CD14-positive monocyte (primary cell): ENCODE measurements around the gene ZRSR2. TPM values are rescaled to one million over a fixed set of nuclear protein-coding genes. Genes with fewer than 3 reads are reported as not detected.

Source experiments
- DNase-seq, 3 donors: peaks; one replicate each; pipeline ENCODE4 v3.0.0-alpha.2; 2011 to 2022
- H2AFZ ChIP-seq: 2 replicates; pipeline ENCODE4 v1.6.0; 2012; ENCODE audit warnings: mild to moderate bottlenecking, low read depth, low read length, inconsistent platforms; ENCODE audit not compliant: insufficient read depth, poor library complexity, severe bottlenecking
- H3K27ac ChIP-seq, 2 donors: 1 replicate in 1 of 2; 2 replicates in 1 of 2; pipeline ENCODE4 v1.5.1; 2012 to 2013; ENCODE audit warnings: low read length in 2 of 2, control low read depth in 1 of 2, inconsistent platforms in 1 of 2, low read depth in 1 of 2, mild to moderate bottlenecking in 1 of 2
- H3K27me3 ChIP-seq, 2 donors: one replicate each; pipeline versions ENCODE4 v1.6.0 to v1.6.1; 2011 to 2013; ENCODE audit warnings: low read length in 2 of 2; ENCODE audit not compliant: control insufficient read depth in 2 of 2, insufficient read depth in 2 of 2
- H3K36me3 ChIP-seq, 2 donors: replicated peaks in 1 of 2; 1 replicate in 1 of 2; 2 replicates in 1 of 2; pipeline versions ENCODE4 v1.5.1 to v1.6.1; 2012 to 2013; ENCODE audit warnings: low read length in 2 of 2, control low read depth in 1 of 2, inconsistent platforms in 1 of 2, mild to moderate bottlenecking in 1 of 2; ENCODE audit not compliant: insufficient read depth in 2 of 2, control insufficient read depth in 1 of 2
- H3K4me1 ChIP-seq, 2 donors: 1 replicate in 1 of 2; 2 replicates in 1 of 2; pipeline versions ENCODE4 v1.5.1 to v1.6.1; 2012 to 2013; ENCODE audit warnings: low read length in 2 of 2, control low read depth in 1 of 2, inconsistent platforms in 1 of 2, mild to moderate bottlenecking in 1 of 2, moderate library complexity in 1 of 2; ENCODE audit not compliant: insufficient read depth in 2 of 2, control insufficient read depth in 1 of 2
- H3K4me2 ChIP-seq: replicated peaks from 2 replicates; pipeline ENCODE3; 2012; ENCODE audit warnings: low read length, moderate library complexity, mild to moderate bottlenecking; ENCODE audit not compliant: poor library complexity, severe bottlenecking; ENCODE audit errors: extremely low read depth
- H3K4me3 ChIP-seq, 3 experiments: fragments of 200-600 bp in 1 of 3; sonication (generic) in 1 of 3; replicated peaks in 1 of 3; 1 replicate in 2 of 3; 2 replicates in 1 of 3; pipeline ENCODE4 v1.5.1; 2011 to 2013; ENCODE audit warnings: low read length in 3 of 3, mild to moderate bottlenecking in 3 of 3, control low read depth in 2 of 3, low read depth in 2 of 3, inconsistent platforms in 1 of 3, moderate library complexity in 1 of 3
- H3K79me2 ChIP-seq: 2 replicates; pipeline ENCODE4 v1.6.0; 2012; ENCODE audit warnings: mild to moderate bottlenecking, control low read depth, inconsistent platforms, low read length, moderate library complexity; ENCODE audit not compliant: insufficient read depth
- H3K9ac ChIP-seq: 2 replicates; pipeline ENCODE4 v1.6.0; 2017; ENCODE audit warnings: low read length, mild to moderate bottlenecking; ENCODE audit not compliant: insufficient read depth, poor library complexity, severe bottlenecking
- H3K9me3 ChIP-seq, 2 donors: replicated peaks in 1 of 2; 1 replicate in 1 of 2; 2 replicates in 1 of 2; pipeline versions ENCODE4 v1.5.1 to v1.6.1; 2012 to 2013; ENCODE audit warnings: low read length in 2 of 2, control low read depth in 1 of 2; ENCODE audit not compliant: control insufficient read depth in 1 of 2, insufficient read depth in 1 of 2
- H4K20me1 ChIP-seq: 2 replicates; pipeline ENCODE4 v1.6.0; 2012; ENCODE audit warnings: mild to moderate bottlenecking, low read length, control low read depth, moderate library complexity; ENCODE audit not compliant: insufficient read depth
- H3K27ac Mint-ChIP-seq, 7 donors: one replicate each; pipeline ENCODE4 v1.8.0; 2020; ENCODE audit warnings: mild to moderate bottlenecking in 7 of 7, mixed read lengths in 7 of 7, moderate library complexity in 6 of 7, inconsistent platforms in 2 of 7
- H3K27me3 Mint-ChIP-seq, 3 donors: one replicate each; pipeline ENCODE4 v1.8.0; 2021 to 2022; ENCODE audit warnings: low read depth in 3 of 3, mild to moderate bottlenecking in 3 of 3, mixed read lengths in 3 of 3, moderate library complexity in 3 of 3, inconsistent platforms in 1 of 3
- H3K36me3 Mint-ChIP-seq, 2 donors: one replicate each; pipeline ENCODE4 v1.8.0; 2020; ENCODE audit warnings: mixed read lengths in 2 of 2, inconsistent platforms in 1 of 2, mild to moderate bottlenecking in 1 of 2
- H3K4me1 Mint-ChIP-seq: one replicate; pipeline ENCODE4 v1.8.0; 2020; ENCODE audit warnings: mild to moderate bottlenecking, mixed read lengths
- H3K4me3 Mint-ChIP-seq, 2 donors: one replicate each; pipeline ENCODE4 v1.8.0; 2020; ENCODE audit warnings: mild to moderate bottlenecking in 2 of 2, mixed read lengths in 2 of 2, moderate library complexity in 1 of 2
- H3K9me3 Mint-ChIP-seq, 7 donors: one replicate each; pipeline ENCODE4 v1.8.0; 2020 to 2022; ENCODE audit warnings: mixed read lengths in 7 of 7, mild to moderate bottlenecking in 6 of 7, moderate library complexity in 6 of 7, inconsistent platforms in 2 of 7
- CTCF ChIP-seq: fragments of 200-600 bp; IDR thresholded peaks from one replicate; pipeline ENCODE4 v1.8.0; 2022; ENCODE audit warnings: antibody characterized with exemption, mild to moderate bottlenecking
- WGBS: methylation state at CpG from one replicate; pipeline ENCODE4 v1.1.5; 2013; ENCODE audit warnings: missing lambda C conversion rate; ENCODE audit not compliant: insufficient coverage; 5-methylcytosine and 5-hydroxymethylcytosine counted together
- intact Hi-C, 2 donors: fragments of 100-400 bp; cut with micrococcal nuclease; formaldehyde crosslinking; loops; one replicate each; pipeline versions ENCODE4 v1.15.0 to v1.15.1; 2023
- polyA plus RNA-seq, 3 donors: library from polyadenylated mRNA; depleted of rRNA in 1 of 3; unstranded in 2 of 3; stranded (reverse) in 1 of 3; fragments of 300-500 nt in 2 of 3; fragments of >200 nt in 1 of 3; fragmentation: Illumina TruSeq in 2 of 3; gene quantifications; 1 replicate in 2 of 3; 2 replicates in 1 of 3; pipeline ENCODE4 v1.2.3, GENCODE V29; 2012 to 2021

Gene ZRSR2
- polyA plus RNA-seq, 3 donors: 9.3 to 32.1 (median 11.2) TPM

- Mint-ChIP-seq H3K27me3 (peaks cover 0 to 5% (median 0%) of the 10 kb centered on the region in 3 donors), H3K9me3 (no peaks in the 10 kb centered on the region), H3K27ac (peak overlapping the region in 2 of 7 donors; percentile 30 to 46), H3K4me3 (no peak overlapping the region), H3K36me3 (peaks cover 49 to 84% of the 10 kb centered on the region in 2 donors), H3K4me1 (peaks cover 12% of the 10 kb centered on the region)
- no peak overlapping the region for H2AFZ ChIP-seq
- no peaks in the 10 kb centered on the region for H3K9me3 ChIP-seq
- intact Hi-C loops: no loop called here
- H3K9ac ChIP-seq: no peak overlapping the region
- peaks cover 30% of the 10 kb centered on the region for H4K20me1 ChIP-seq
- H3K4me3 ChIP-seq: no peak overlapping the region
- TF ChIP-seq CTCF: no peak
- H3K4me2 ChIP-seq: no peak overlapping the region
- no peak for DNase-seq
- peaks cover 72 to 99% of the 10 kb centered on the region in 2 donors for H3K36me3 ChIP-seq
- peaks cover 5 to 12% of the 10 kb centered on the region in 2 donors for H3K4me1 ChIP-seq
- peaks cover 6% of the 10 kb centered on the region for H3K79me2 ChIP-seq
- no peaks in the 10 kb centered on the region for H3K27me3 ChIP-seq
- WGBS: no CpG with 5 or more reads among the region's 4 CpGs
- H3K27ac ChIP-seq: peak overlapping the region in 1 of 2 donors; percentile 40
Measured at GRCh38 chrX:15816886-15817285, 26.6 kb downstream of the ZRSR2 start.

GRCh38 chrX:15820106-15821073 lies 30.1 kb downstream of the ZRSR2 start:
- H3K4me1 ChIP-seq: peaks cover 5 to 12% of the 10 kb centered on the region in 2 donors
- WGBS: 92% methylated on average over 2 of the region's 14 CpGs
- TF ChIP-seq CTCF: no peak
- no peaks in the 10 kb centered on the region for H3K27me3 ChIP-seq
- no peak overlapping the region for H3K4me3 Mint-ChIP-seq
- H3K36me3 ChIP-seq: peaks cover 50 to 98% of the 10 kb centered on the region in 2 donors
- H3K9ac ChIP-seq: no peak overlapping the region
- intact Hi-C loops: no loop called here
- no peak overlapping the region for H2AFZ ChIP-seq
- H3K4me1 Mint-ChIP-seq: peaks cover 12% of the 10 kb centered on the region
- H3K4me2 ChIP-seq: no peak overlapping the region
- H3K4me3 ChIP-seq: no peak overlapping the region
- DNase-seq: no peak
- H3K27me3 Mint-ChIP-seq: peaks cover 0 to 8% (median 2%) of the 10 kb centered on the region in 3 donors
- peaks cover 6% of the 10 kb centered on the region for H3K79me2 ChIP-seq
- peak overlapping the region in 3 of 7 donors; percentile 0 to 67 (median 2) for H3K27ac Mint-ChIP-seq
- H3K36me3 Mint-ChIP-seq: peaks cover 40 to 82% of the 10 kb centered on the region in 2 donors
- H3K27ac ChIP-seq: no peak overlapping the region
- H3K9me3 ChIP-seq: no peaks in the 10 kb centered on the region
- no peaks in the 10 kb centered on the region for H3K9me3 Mint-ChIP-seq
- H4K20me1 ChIP-seq: peaks cover 60% of the 10 kb centered on the region
